ENCODE results near the gene GMDS.

The GMDS gene

GRCh38 chr6:1645466-1646185 lies 599.8 kb downstream of the GMDS start:
- no peak overlapping the region for H3K27ac ChIP-seq

GRCh38 chr6:1644516-1645060 lies 600.8 kb downstream of the GMDS start:
- Histone ChIP-seq H3K4me3 (no peak overlapping the region), H3K4me1 (peaks cover 0 to 27% (median 12%) of the 10 kb centered on the region in 4 donors), H3K27me3 (no peaks in the 10 kb centered on the region), H3K36me3 (no peaks in the 10 kb centered on the region), H3K9me3 (no peaks in the 10 kb centered on the region), H3K27ac (no peak overlapping the region)
- TF ChIP-seq CTCF (IDR thresholded peaks at IDR 0.05), result no peak
- DNase-seq, result no peak
- intact Hi-C loops (cut with DNase I; ENCODE audit: low total_unique reads), result no loop called here

More at GRCh38 chr6:1645466-1646185, 599.8 kb downstream of the GMDS start:
- Histone ChIP-seq H3K27me3 (no peaks in the 10 kb centered on the region), H3K36me3 (no peaks in the 10 kb centered on the region), H3K4me1 (peaks cover 0 to 27% (median 12%) of the 10 kb centered on the region in 4 donors), H3K9me3 (no peaks in the 10 kb centered on the region), H3K4me3 (no peak overlapping the region)
- intact Hi-C loops (cut with DNase I; ENCODE audit: low total_unique reads), result no loop called here
- peak in 1 of 2 donors; percentile 50 for DNase-seq
- no peak for TF ChIP-seq CTCF (IDR thresholded peaks at IDR 0.05)

DNA sequence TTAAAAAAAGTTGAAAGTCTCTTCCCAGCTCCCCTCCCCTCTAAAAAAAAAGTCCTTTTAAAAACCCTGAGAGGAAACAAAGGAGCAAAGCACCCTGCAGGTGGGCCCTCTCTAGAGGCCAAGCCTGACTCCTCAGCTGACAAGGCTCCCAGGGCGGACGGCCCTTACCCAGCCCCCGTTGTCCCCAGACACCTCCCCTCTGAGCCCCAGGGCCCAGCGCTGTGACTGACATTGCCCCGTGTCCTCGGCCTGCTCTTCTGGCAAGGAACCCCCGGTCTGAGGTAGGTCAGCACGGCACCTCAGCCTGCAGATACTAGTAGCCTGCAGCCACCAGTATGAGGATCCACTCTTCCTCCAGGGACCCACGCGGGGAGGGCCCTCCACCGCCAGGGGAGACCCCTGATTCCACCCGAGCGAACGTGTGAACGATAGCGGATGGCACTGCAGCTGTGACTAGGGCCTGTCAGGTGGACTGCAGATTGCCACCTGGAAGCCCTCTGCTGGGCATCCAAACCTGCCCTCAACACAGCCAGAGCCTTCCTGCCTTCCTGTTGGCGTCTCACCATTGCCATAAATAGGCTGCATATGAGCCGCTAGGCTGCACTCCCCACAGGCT lies 601.5 kb downstream of the GMDS start:
- no peaks in the 10 kb centered on the region for H3K9me3 ChIP-seq
- intact Hi-C loops (cut with DNase I; ENCODE audit: low total_unique reads), result no loop called here
- H3K36me3 ChIP-seq, result no peaks in the 10 kb centered on the region
- H3K27me3 ChIP-seq, result no peaks in the 10 kb centered on the region
- peak in 1 of 2 donors; percentile 63 for DNase-seq
- H3K4me1 ChIP-seq, result peaks cover 0 to 27% (median 12%) of the 10 kb centered on the region in 4 donors
- no peak overlapping the region for H3K4me3 ChIP-seq
- no peak overlapping the region for H3K27ac ChIP-seq
- TF ChIP-seq CTCF (IDR thresholded peaks at IDR 0.05), result no peak

GRCh38 chr6:1643111-1643510 lies 602.3 kb downstream of the GMDS start:
- Histone ChIP-seq H3K27ac (no peak overlapping the region), H3K9me3 (no peaks in the 10 kb centered on the region), H3K4me1 (peaks cover 0 to 27% (median 12%) of the 10 kb centered on the region in 4 donors), H3K36me3 (no peaks in the 10 kb centered on the region), H3K4me3 (no peak overlapping the region), H3K27me3 (no peaks in the 10 kb centered on the region)
- no peak for TF ChIP-seq CTCF (IDR thresholded peaks at IDR 0.05)
- no peak for DNase-seq
- intact Hi-C loops (cut with DNase I; ENCODE audit: low total_unique reads), result no loop called here

DNA sequence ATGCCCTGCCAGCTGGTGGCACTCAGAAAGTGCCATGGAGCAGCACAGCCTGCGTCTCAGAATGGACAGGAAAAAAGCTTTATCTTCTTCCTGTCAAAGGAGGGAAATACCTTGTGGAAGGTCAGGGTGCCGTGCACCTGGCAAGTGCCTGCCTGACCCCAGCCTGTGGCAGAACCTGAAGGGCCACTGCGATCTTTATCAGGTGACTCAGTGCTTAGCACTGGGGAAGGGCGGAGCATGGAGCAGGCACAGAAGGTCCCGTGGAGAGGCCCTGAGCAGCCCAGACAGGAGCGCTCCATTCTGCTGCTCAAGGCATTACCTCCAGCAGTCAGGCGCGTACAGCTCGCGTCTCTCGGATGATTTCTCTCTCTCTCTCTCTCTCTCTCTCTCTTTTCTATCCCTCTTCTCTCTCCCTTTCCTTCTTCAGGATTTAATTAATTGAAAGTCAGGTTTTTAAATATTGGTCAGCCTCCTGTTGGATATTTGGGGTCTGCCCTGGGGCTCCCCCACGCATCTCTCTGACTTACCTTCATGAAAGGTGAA lies 604.0 kb downstream of the GMDS start:
- peak in 1 of 2 donors; percentile 56 for DNase-seq
- Histone ChIP-seq H3K9me3 (no peaks in the 10 kb centered on the region), H3K27me3 (no peaks in the 10 kb centered on the region), H3K4me3 (no peak overlapping the region), H3K27ac (no peak overlapping the region), H3K4me1 (peaks cover 0 to 26% (median 15%) of the 10 kb centered on the region in 4 donors), H3K36me3 (no peaks in the 10 kb centered on the region)
- TF ChIP-seq CTCF (IDR thresholded peaks at IDR 0.05), result no peak
- intact Hi-C loops (cut with DNase I; ENCODE audit: low total_unique reads), result no loop called here

All from tibial artery (tissue), 4 donors.